Keratinocyte (primary cell): ENCODE data around the gene HDAC9. TPM values are rescaled to one million over a fixed set of nuclear protein-coding genes. Genes with fewer than 3 reads are reported as not detected.

ENCODE experiments used
- DNase-seq: peaks from one replicate; pipeline ENCODE4 v3.0.0-alpha.2; 2011; ENCODE audit warnings: low read depth, missing footprints, low spot score
- FAIRE-seq: peaks from 2 replicates; lab custom pipeline; 2011; peaks lifted over from hg19 to GRCh38; lab: Jason Lieb, UNC
- H2AFZ ChIP-seq: 2 replicates; pipeline ENCODE4 v1.6.0; 2012; ENCODE audit warnings: low read length, control low read depth, inconsistent platforms; ENCODE audit not compliant: control insufficient read depth
- H3K27ac ChIP-seq: 2 replicates; pipeline ENCODE4 v1.5.1; 2011; ENCODE audit warnings: low read length; ENCODE audit not compliant: control insufficient read depth, insufficient read depth
- H3K27me3 ChIP-seq: 3 replicates; pipeline ENCODE4 v1.6.0; 2011; ENCODE audit warnings: low read length; ENCODE audit not compliant: control insufficient read depth, insufficient read depth; ENCODE audit errors: extremely low read depth
- H3K36me3 ChIP-seq, 2 experiments: 2 replicates in 1 of 2; 3 replicates in 1 of 2; pipeline ENCODE4 v1.5.1; 2011; ENCODE audit warnings: low read length in 2 of 2, mild to moderate bottlenecking in 1 of 2; ENCODE audit not compliant: control insufficient read depth in 2 of 2, insufficient read depth in 2 of 2; ENCODE audit errors: extremely low read depth in 1 of 2
- H3K4me1 ChIP-seq: 3 replicates; pipeline ENCODE4 v1.5.1; 2011; ENCODE audit warnings: low read length; ENCODE audit not compliant: control insufficient read depth, insufficient read depth; ENCODE audit errors: extremely low read depth
- H3K4me2 ChIP-seq: 3 replicates; pipeline ENCODE4 v1.6.0; 2011; ENCODE audit warnings: low read depth, low read length; ENCODE audit not compliant: control insufficient read depth, insufficient read depth; ENCODE audit errors: extremely low read depth
- H3K4me3 ChIP-seq, 3 experiments: fragments of 200-600 bp in 1 of 3; sonication (generic) in 1 of 3; 2 replicates in 2 of 3; 3 replicates in 1 of 3; pipeline ENCODE4 v1.5.1; 2011 to 2016; ENCODE audit warnings: low read length in 3 of 3, mild to moderate bottlenecking in 3 of 3, control low read depth in 2 of 3, inconsistent platforms in 1 of 3, low read depth in 1 of 3, mixed read lengths in 1 of 3, mixed run types in 1 of 3, moderate library complexity in 1 of 3; ENCODE audit not compliant: control insufficient read depth in 2 of 3, insufficient read depth in 2 of 3; ENCODE audit errors: extremely low read depth in 1 of 3
- H3K79me2 ChIP-seq: 2 replicates; pipeline ENCODE4 v1.6.0; 2012; ENCODE audit warnings: low read length; ENCODE audit not compliant: control insufficient read depth, insufficient read depth
- H3K9ac ChIP-seq: 3 replicates; pipeline ENCODE4 v1.6.0; 2011; ENCODE audit warnings: low read length; ENCODE audit not compliant: control insufficient read depth, insufficient read depth; ENCODE audit errors: extremely low read depth
- H3K9me1 ChIP-seq: 3 replicates; pipeline ENCODE4 v1.6.0; 2011; ENCODE audit warnings: low read length; ENCODE audit not compliant: control insufficient read depth, insufficient read depth; ENCODE audit errors: extremely low read depth
- H3K9me3 ChIP-seq: 2 replicates; pipeline ENCODE4 v1.5.1; 2012; ENCODE audit warnings: low read depth, low read length; ENCODE audit not compliant: control insufficient read depth
- H4K20me1 ChIP-seq: 3 replicates; pipeline ENCODE4 v1.6.0; 2011; ENCODE audit warnings: low read length; ENCODE audit not compliant: control insufficient read depth, insufficient read depth; ENCODE audit errors: extremely low read depth
- CTCF ChIP-seq, 3 experiments: IDR thresholded peaks in 1 of 3; conservative IDR thresholded peaks in 1 of 3; optimal IDR thresholded peaks in 1 of 3; 2 replicates in 2 of 3; 3 replicates in 1 of 3; pipeline versions ENCODE3 to v1.5.1; 2011; ENCODE audit warnings: low read length in 3 of 3, mild to moderate bottlenecking in 3 of 3, moderate library complexity in 2 of 3, control low read depth in 1 of 3, inconsistent platforms in 1 of 3; ENCODE audit not compliant: insufficient read depth in 2 of 3; ENCODE audit errors: extremely low read depth in 1 of 3
- EZH2 ChIP-seq: IDR thresholded peaks from one replicate; pipeline ENCODE4 v1.6.1; 2012; ENCODE audit warnings: inconsistent platforms, mild to moderate bottlenecking, low read length, moderate library complexity
- dilution Hi-C: fragments of 300-500 bp; cut with MboI; formaldehyde crosslinking; loops from one replicate; pipeline ENCODE4 v1.7.0; 2020; ENCODE audit warnings: low sequenced_read_pairs; ENCODE audit not compliant: extremely low pct_ligation_motif_present
- polyA plus RNA-seq, 5 experiments: library from polyadenylated mRNA; depleted of rRNA in 3 of 5; stranded (reverse) in 3 of 5; stranded (forward) in 1 of 5; unstranded in 1 of 5; fragments of >200 nt; gene quantifications; 1 replicate in 1 of 5; 2 replicates in 3 of 5; 3 replicates in 1 of 5; pipeline versions ENCODE4 v1.2.1 to v1.2.3, GENCODE V29; 2011 to 2012; ENCODE audit warnings: missing spikeins in 2 of 5, low read depth in 1 of 5, low replicate concordance in 1 of 5

Gene HDAC9
- polyA plus RNA-seq, 1 donor (not counting 4 experiments of a cell fraction or from before 2014, with no cell fraction given) = 24.6 TPM

- peaks cover 42% of the 10 kb centered on the region for H3K79me2 ChIP-seq
- H3K4me3 ChIP-seq = peak overlapping the region; percentile 49 to 77 (median 73)
- FAIRE-seq (no peak), DNase-seq (no peak)
- H3K4me1 ChIP-seq = peaks cover 13% of the 10 kb centered on the region
- no peaks in the 10 kb centered on the region for H3K9me1 ChIP-seq
- no peaks in the 10 kb centered on the region for H3K27me3 ChIP-seq
- no peak overlapping the region for H2AFZ ChIP-seq
- H3K4me2 ChIP-seq = peak overlapping the region; percentile 80
- dilution Hi-C loops = no loop called here
- H4K20me1 ChIP-seq = no peaks in the 10 kb centered on the region
- no peaks in the 10 kb centered on the region for H3K9me3 ChIP-seq
- peak overlapping the region; percentile 99 for H3K27ac ChIP-seq
- TF ChIP-seq EZH2 (no peak), CTCF (optimal IDR thresholded peaks at IDR 0.05 in 1 of 3, IDR thresholded peaks at IDR 0.05 in 1 of 3, conservative IDR thresholded peaks at IDR 0.05 in 1 of 3; ENCODE audit: extremely low read depth in 1 of 3, insufficient read depth in 2 of 3, low read length in 3 of 3) (no peak)
- H3K9ac ChIP-seq = peak overlapping the region; percentile 92
- H3K36me3 ChIP-seq = no peaks in the 10 kb centered on the region
These were observed 13.9 kb downstream of the HDAC9 start for GRCh38 chr7:18509481-18509880.

GRCh38 chr7:18511351-18512140 is 16.0 kb downstream of the HDAC9 start:
- peak; percentile 34 for FAIRE-seq
- H4K20me1 ChIP-seq = no peaks in the 10 kb centered on the region
- H2AFZ ChIP-seq = no peak overlapping the region
- peak overlapping the region; percentile 80 for H3K4me2 ChIP-seq
- TF ChIP-seq EZH2 (no peak), CTCF (optimal IDR thresholded peaks at IDR 0.05 in 1 of 3, IDR thresholded peaks at IDR 0.05 in 1 of 3, conservative IDR thresholded peaks at IDR 0.05 in 1 of 3; ENCODE audit: extremely low read depth in 1 of 3, insufficient read depth in 2 of 3, low read length in 3 of 3) (no peak)
- H3K27me3 ChIP-seq = no peaks in the 10 kb centered on the region
- peaks cover 55% of the 10 kb centered on the region for H3K79me2 ChIP-seq
- no peaks in the 10 kb centered on the region for H3K9me3 ChIP-seq
- no peaks in the 10 kb centered on the region for H3K9me1 ChIP-seq
- no peak overlapping the region for H3K9ac ChIP-seq
- dilution Hi-C loops = no loop called here
- H3K4me1 ChIP-seq = peaks cover 21% of the 10 kb centered on the region
- peak overlapping the region; percentile 99 for H3K27ac ChIP-seq
- no peak for DNase-seq
- peak overlapping the region; percentile 49 to 77 (median 73) for H3K4me3 ChIP-seq
- H3K36me3 ChIP-seq = no peaks in the 10 kb centered on the region
